ENCODE results near the gene CALHM3.
A peak's percentile ranks its signal among the peaks of the same experiment; 100 is the strongest.
"Not testable (repeated sequence)": the region's sequence is repeated elsewhere in the genome, so short reads cannot be mapped to it uniquely, and the experiment has no call there.

The CALHM3 gene

DNA sequence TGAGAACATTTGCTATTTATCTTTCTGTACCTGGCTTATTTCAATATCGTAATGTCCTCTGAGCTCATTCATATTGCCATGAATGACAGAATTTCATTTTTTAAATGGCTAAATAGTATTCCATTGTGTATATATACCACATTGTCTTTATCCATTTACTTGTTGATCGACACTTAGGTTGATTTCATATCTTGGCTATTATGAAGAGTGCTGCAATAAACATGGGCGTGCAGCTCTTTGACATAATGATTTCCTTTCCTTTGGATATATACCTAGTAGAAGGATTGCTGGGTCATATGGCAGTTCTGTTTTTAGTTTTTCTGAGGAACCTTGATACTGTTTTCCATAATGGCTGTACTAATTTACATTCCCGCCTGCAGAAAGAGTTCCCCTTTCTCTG is 44.6 kb upstream of the CALHM3 start:
- no peak for ATAC-seq
- TF ChIP-seq ZNF8 (CRISPR knock-in tag; IDR thresholded peaks at IDR 0.05) (peak; percentile 64), OSR1 (CRISPR knock-in tag; IDR thresholded peaks at IDR 0.05) (no peak)

DNA sequence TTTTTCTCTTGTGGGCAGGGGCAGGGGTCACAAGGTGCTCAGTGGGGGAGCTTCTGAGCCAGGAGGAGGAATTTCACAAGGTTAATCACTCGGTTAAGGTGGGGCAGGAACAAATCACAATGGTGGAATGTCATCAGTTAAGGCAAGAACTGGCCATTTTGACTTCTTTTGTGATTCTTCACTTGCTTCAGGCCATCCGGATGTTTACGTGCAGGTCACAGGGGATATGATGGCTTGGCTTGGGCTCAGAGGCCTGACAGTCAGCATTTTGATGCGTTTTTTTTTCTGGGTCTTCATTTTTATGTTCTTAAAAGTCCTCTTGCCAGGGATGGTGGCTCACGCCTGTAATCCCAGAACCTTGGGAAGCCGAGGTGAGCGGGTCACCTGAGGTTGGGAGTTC is 43.0 kb upstream of the CALHM3 start:
- ATAC-seq, result not testable (repeated sequence)

DNA sequence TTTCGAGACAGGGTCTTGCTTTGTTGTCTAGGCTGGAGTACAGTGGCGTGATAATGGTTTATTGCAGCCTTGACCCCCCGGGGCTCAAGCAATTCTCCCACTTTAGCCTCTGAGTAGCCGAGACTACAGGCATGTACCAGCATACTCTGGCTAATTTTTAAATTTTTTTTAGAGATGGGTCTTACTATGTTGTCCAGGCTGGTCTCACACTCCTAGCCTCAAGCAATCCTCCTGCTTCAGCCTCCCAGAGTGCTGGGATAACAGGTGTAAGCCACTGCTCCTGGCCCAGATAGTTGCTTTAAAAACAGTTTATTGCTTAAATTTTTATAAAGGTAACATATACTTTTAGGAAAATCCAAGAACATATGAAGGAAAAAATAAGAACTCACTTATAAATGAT is 40.8 kb upstream of the CALHM3 start:
- no peak for ATAC-seq
- TF ChIP-seq ZFP3 (CRISPR knock-in tag; IDR thresholded peaks at IDR 0.05) (no peak), SNAI2 (CRISPR knock-in tag; IDR thresholded peaks at IDR 0.05) (no peak), TCF4 (CRISPR knock-in tag; IDR thresholded peaks at IDR 0.05; ENCODE audit: borderline replicate concordance) (no peak), ARNTL (CRISPR knock-in tag; IDR thresholded peaks at IDR 0.05; ENCODE audit: borderline replicate concordance, low read depth) (no peak), ZNF8 (CRISPR knock-in tag; IDR thresholded peaks at IDR 0.05) (no peak), ZFP30 (CRISPR knock-in tag; IDR thresholded peaks at IDR 0.05) (no peak), ZNF70 (CRISPR knock-in tag; IDR thresholded peaks at IDR 0.05) (no peak), ZC3H10 (CRISPR knock-in tag; IDR thresholded peaks at IDR 0.05) (no peak), ISL1 (CRISPR knock-in tag; IDR thresholded peaks at IDR 0.05) (no peak), TOX (CRISPR knock-in tag; IDR thresholded peaks at IDR 0.05; ENCODE audit: borderline replicate concordance) (no peak), ESRRG (CRISPR knock-in tag; IDR thresholded peaks at IDR 0.05) (no peak), ZNF565 (CRISPR knock-in tag; conservative IDR thresholded peaks at IDR 0.05; ENCODE audit: low read depth) (no peak)
- TF ChIP-seq, protein P1, sequence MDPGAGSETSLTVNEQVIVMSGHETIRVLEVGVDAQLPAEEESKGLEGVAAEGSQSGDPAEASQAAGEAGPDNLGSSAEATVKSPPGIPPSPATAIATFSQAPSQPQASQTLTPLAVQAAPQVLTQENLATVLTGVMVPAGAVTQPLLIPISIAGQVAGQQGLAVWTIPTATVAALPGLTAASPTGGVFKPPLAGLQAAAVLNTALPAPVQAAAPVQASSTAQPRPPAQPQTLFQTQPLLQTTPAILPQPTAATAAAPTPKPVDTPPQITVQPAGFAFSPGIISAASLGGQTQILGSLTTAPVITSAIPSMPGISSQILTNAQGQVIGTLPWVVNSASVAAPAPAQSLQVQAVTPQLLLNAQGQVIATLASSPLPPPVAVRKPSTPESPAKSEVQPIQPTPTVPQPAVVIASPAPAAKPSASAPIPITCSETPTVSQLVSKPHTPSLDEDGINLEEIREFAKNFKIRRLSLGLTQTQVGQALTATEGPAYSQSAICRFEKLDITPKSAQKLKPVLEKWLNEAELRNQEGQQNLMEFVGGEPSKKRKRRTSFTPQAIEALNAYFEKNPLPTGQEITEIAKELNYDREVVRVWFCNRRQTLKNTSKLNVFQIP (CRISPR knock-in tag; IDR thresholded peaks at IDR 0.05; ENCODE audit: borderline replicate concordance, low read depth), result no peak
- TF ChIP-seq, protein P2, sequence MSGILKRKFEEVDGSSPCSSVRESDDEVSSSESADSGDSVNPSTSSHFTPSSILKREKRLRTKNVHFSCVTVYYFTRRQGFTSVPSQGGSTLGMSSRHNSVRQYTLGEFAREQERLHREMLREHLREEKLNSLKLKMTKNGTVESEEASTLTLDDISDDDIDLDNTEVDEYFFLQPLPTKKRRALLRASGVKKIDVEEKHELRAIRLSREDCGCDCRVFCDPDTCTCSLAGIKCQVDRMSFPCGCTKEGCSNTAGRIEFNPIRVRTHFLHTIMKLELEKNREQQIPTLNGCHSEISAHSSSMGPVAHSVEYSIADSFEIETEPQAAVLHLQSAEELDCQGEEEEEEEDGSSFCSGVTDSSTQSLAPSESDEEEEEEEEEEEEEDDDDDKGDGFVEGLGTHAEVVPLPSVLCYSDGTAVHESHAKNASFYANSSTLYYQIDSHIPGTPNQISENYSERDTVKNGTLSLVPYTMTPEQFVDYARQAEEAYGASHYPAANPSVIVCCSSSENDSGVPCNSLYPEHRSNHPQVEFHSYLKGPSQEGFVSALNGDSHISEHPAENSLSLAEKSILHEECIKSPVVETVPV (CRISPR knock-in tag; IDR thresholded peaks at IDR 0.05), result no peak
- TF ChIP-seq, protein P3, sequence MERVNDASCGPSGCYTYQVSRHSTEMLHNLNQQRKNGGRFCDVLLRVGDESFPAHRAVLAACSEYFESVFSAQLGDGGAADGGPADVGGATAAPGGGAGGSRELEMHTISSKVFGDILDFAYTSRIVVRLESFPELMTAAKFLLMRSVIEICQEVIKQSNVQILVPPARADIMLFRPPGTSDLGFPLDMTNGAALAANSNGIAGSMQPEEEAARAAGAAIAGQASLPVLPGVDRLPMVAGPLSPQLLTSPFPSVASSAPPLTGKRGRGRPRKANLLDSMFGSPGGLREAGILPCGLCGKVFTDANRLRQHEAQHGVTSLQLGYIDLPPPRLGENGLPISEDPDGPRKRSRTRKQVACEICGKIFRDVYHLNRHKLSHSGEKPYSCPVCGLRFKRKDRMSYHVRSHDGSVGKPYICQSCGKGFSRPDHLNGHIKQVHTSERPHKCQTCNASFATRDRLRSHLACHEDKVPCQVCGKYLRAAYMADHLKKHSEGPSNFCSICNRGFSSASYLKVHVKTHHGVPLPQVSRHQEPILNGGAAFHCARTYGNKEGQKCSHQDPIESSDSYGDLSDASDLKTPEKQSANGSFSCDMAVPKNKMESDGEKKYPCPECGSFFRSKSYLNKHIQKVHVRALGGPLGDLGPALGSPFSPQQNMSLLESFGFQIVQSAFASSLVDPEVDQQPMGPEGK (CRISPR knock-in tag; IDR thresholded peaks at IDR 0.05; ENCODE audit: borderline replicate concordance), result no peak
- TF ChIP-seq, protein P4, sequence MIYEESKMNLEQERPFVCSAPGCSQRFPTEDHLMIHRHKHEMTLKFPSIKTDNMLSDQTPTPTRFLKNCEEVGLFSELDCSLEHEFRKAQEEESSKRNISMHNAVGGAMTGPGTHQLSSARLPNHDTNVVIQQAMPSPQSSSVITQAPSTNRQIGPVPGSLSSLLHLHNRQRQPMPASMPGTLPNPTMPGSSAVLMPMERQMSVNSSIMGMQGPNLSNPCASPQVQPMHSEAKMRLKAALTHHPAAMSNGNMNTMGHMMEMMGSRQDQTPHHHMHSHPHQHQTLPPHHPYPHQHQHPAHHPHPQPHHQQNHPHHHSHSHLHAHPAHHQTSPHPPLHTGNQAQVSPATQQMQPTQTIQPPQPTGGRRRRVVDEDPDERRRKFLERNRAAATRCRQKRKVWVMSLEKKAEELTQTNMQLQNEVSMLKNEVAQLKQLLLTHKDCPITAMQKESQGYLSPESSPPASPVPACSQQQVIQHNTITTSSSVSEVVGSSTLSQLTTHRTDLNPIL (CRISPR knock-in tag; IDR thresholded peaks at IDR 0.05; ENCODE audit: low read depth), result no peak

DNA sequence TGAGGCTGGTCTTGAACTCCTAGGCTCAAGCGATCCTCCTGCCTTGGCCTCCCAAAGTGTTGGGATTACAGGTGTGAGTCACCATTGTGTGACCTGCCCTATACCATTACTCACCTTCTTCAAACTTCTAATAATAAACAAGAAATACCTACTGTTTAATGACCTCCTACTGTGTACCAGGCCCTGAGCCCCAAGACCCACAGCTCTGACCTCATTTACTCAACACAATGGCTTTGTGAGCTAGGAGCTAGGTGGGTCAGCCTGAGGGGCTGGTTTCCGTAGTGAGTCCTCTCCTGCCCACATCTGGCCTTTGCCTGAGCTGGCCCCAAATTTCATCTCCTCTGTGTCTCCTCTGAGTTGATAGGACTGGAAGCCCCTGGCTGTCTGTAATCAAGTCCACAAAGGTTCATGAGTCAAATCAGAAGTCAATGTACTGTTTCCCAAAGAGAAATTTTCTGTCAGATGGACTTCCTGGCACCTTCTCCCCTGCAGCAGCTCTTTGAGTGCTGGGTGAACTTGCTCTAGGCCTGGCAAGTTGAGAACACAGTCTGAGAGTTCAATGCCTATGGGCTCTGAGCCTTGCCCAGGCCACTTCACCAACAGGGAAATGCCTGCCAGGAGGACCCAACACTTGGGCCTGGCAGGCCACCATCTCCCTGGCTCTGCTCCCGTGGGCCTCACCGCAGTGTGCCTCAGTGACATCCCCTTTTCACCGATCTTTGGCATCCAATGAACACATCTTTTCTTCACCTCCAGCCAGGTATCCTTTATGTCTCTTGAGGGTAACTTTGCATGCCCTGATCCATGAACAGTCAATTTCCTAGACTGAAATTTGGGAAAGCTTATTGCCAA is 38.4 kb upstream of the CALHM3 start:
- no peak for ATAC-seq
- no peak for TF ChIP-seq ZNF565 (CRISPR knock-in tag; conservative IDR thresholded peaks at IDR 0.05; ENCODE audit: low read depth)
- TF ChIP-seq OSR1 (CRISPR knock-in tag; IDR thresholded peaks at IDR 0.05), result no peak
- TF ChIP-seq GLIS3 (CRISPR knock-in tag; IDR thresholded peaks at IDR 0.05), result no peak
- TF ChIP-seq SNAI2 (CRISPR knock-in tag; IDR thresholded peaks at IDR 0.05), result no peak
- TF ChIP-seq ARNTL (CRISPR knock-in tag; IDR thresholded peaks at IDR 0.05; ENCODE audit: borderline replicate concordance, low read depth), result no peak
- TF ChIP-seq, protein P5, sequence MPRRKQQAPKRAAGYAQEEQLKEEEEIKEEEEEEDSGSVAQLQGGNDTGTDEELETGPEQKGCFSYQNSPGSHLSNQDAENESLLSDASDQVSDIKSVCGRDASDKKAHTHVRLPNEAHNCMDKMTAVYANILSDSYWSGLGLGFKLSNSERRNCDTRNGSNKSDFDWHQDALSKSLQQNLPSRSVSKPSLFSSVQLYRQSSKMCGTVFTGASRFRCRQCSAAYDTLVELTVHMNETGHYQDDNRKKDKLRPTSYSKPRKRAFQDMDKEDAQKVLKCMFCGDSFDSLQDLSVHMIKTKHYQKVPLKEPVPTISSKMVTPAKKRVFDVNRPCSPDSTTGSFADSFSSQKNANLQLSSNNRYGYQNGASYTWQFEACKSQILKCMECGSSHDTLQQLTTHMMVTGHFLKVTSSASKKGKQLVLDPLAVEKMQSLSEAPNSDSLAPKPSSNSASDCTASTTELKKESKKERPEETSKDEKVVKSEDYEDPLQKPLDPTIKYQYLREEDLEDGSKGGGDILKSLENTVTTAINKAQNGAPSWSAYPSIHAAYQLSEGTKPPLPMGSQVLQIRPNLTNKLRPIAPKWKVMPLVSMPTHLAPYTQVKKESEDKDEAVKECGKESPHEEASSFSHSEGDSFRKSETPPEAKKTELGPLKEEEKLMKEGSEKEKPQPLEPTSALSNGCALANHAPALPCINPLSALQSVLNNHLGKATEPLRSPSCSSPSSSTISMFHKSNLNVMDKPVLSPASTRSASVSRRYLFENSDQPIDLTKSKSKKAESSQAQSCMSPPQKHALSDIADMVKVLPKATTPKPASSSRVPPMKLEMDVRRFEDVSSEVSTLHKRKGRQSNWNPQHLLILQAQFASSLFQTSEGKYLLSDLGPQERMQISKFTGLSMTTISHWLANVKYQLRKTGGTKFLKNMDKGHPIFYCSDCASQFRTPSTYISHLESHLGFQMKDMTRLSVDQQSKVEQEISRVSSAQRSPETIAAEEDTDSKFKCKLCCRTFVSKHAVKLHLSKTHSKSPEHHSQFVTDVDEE (CRISPR knock-in tag; IDR thresholded peaks at IDR 0.05), result no peak
- TF ChIP-seq CSDC2 (CRISPR knock-in tag; IDR thresholded peaks at IDR 0.05), result no peak
